B cell (primary cell): ENCODE results near the gene LMX1B. TPM values are rescaled to one million over a fixed set of nuclear protein-coding genes. Genes with fewer than 3 reads are reported as not detected.

Experiments
- ATAC-seq: fragments of 200-7000 bp; cut with Tn5 transposase; one replicate; pipeline ENCODE4 v1.10.0; 2021; ENCODE audit warnings: low read depth, mild to moderate bottlenecking, moderate number of reproducible peaks, moderate library complexity
- CTCF ChIA-PET: fragments of 350-600 bp; sonication (Branson Sonifier 250); formaldehyde crosslinking; loops from one replicate; lab custom pipeline; 2021; ENCODE audit warnings: antibody characterized with exemption, inconsistent platforms; lab: Charles Lee
- POLR2A ChIA-PET: fragments of 350-600 bp; sonication (Branson Sonifier 250); formaldehyde crosslinking; loops from one replicate; lab custom pipeline; 2021; ENCODE audit warnings: antibody characterized with exemption; lab: Charles Lee
- DNase-seq: peaks from one replicate; pipeline ENCODE4 v3.0.0; 2013
- H2AFZ ChIP-seq: 2 replicates; pipeline ENCODE4 v1.6.1; 2012; ENCODE audit warnings: mild to moderate bottlenecking, low read depth, low read length; ENCODE audit not compliant: insufficient read depth, poor library complexity, severe bottlenecking
- H3K27ac ChIP-seq, 2 donors: 1 replicate in 1 of 2; 2 replicates in 1 of 2; pipeline ENCODE4 v1.5.1; 2012 to 2013; ENCODE audit warnings: low read length in 2 of 2, mild to moderate bottlenecking in 2 of 2, moderate library complexity in 1 of 2
- H3K27me3 ChIP-seq, 4 experiments: fragments of 200-600 bp in 1 of 4; sonication (generic) in 1 of 4; replicated peaks in 1 of 4; 1 replicate in 2 of 4; 2 replicates in 2 of 4; pipeline versions ENCODE4 v1.6.1 to v1.7.0; 2013 to 2016; ENCODE audit warnings: low read length in 3 of 4, mild to moderate bottlenecking in 2 of 4, mixed read lengths in 1 of 4, moderate library complexity in 1 of 4; ENCODE audit not compliant: insufficient read depth in 4 of 4, control insufficient read depth in 3 of 4; ENCODE audit errors: control extremely low read depth in 1 of 4
- H3K36me3 ChIP-seq, 2 experiments: replicated peaks in 1 of 2; 1 replicate in 1 of 2; 2 replicates in 1 of 2; pipeline versions ENCODE4 v1.6.1 to v1.7.1; 2013; ENCODE audit warnings: low read length in 1 of 2; ENCODE audit not compliant: insufficient read depth in 2 of 2, control insufficient read depth in 1 of 2; ENCODE audit errors: control extremely low read depth in 1 of 2, extremely low read depth in 1 of 2
- H3K4me1 ChIP-seq, 2 donors: fragments of 200-600 bp in 1 of 2; sonication (generic) in 1 of 2; 1 replicate in 1 of 2; 2 replicates in 1 of 2; pipeline versions ENCODE4 v1.5.1 to v1.6.1; 2013 to 2017; ENCODE audit warnings: low read length in 2 of 2; ENCODE audit not compliant: control insufficient read depth in 2 of 2, insufficient read depth in 2 of 2
- H3K4me2 ChIP-seq: replicated peaks from 2 replicates; pipeline ENCODE3; 2012; ENCODE audit warnings: mild to moderate bottlenecking, low read depth, low read length; ENCODE audit not compliant: poor library complexity, severe bottlenecking
- H3K4me3 ChIP-seq, 5 experiments: fragments of 200-600 bp in 1 of 5; sonication (generic) in 1 of 5; 1 replicate in 3 of 5; 2 replicates in 2 of 5; pipeline versions ENCODE4 v1.5.1 to v1.7.0; 2011 to 2016; ENCODE audit warnings: low read length in 4 of 5, mild to moderate bottlenecking in 4 of 5, low read depth in 2 of 5, control low read depth in 1 of 5, moderate library complexity in 1 of 5; ENCODE audit not compliant: insufficient read depth in 1 of 5; ENCODE audit errors: control extremely low read depth in 1 of 5, extremely low read depth in 1 of 5
- H3K79me2 ChIP-seq: fragments of 200-600 bp; sonication (generic); one replicate; pipeline ENCODE4 v1.6.0; 2016; ENCODE audit warnings: low read length; ENCODE audit not compliant: control insufficient read depth, insufficient read depth
- H3K9ac ChIP-seq: fragments of 200-600 bp; sonication (generic); 2 replicates; pipeline ENCODE4 v1.6.1; 2017; ENCODE audit warnings: mild to moderate bottlenecking, low read length, moderate library complexity
- H3K9me3 ChIP-seq, 3 donors: one replicate each; pipeline versions ENCODE4 v1.6.1 to v1.7.1; 2013; ENCODE audit warnings: low read length in 2 of 3; ENCODE audit not compliant: control insufficient read depth in 2 of 3, insufficient read depth in 1 of 3; ENCODE audit errors: control extremely low read depth in 1 of 3
- H4K20me1 ChIP-seq: 2 replicates; pipeline ENCODE4 v1.6.0; 2012; ENCODE audit warnings: mild to moderate bottlenecking, low read length; ENCODE audit not compliant: insufficient read depth, control insufficient read depth, poor library complexity, severe bottlenecking
- H3K27ac Mint-ChIP-seq: one replicate; pipeline ENCODE4 v1.8.0; 2021; ENCODE audit warnings: mixed read lengths
- H3K27me3 Mint-ChIP-seq: one replicate; pipeline ENCODE4 v1.8.0; 2021; ENCODE audit warnings: mixed read lengths
- H3K4me1 Mint-ChIP-seq: one replicate; pipeline ENCODE4 v1.8.0; 2021; ENCODE audit warnings: mixed read lengths
- H3K4me3 Mint-ChIP-seq: one replicate; pipeline ENCODE4 v1.8.0; 2021; ENCODE audit warnings: mixed read lengths
- H3K9me3 Mint-ChIP-seq: one replicate; pipeline ENCODE4 v1.8.0; 2022; ENCODE audit warnings: mixed read lengths; ENCODE audit not compliant: insufficient read depth
- EZH2 ChIP-seq: IDR thresholded peaks from 2 replicates; pipeline ENCODE4 v1.6.1; 2012; ENCODE audit warnings: borderline replicate concordance, low read depth, mild to moderate bottlenecking, moderate library complexity, low read length; ENCODE audit not compliant: insufficient read depth, poor library complexity, severe bottlenecking
- WGBS: methylation state at CpG from one replicate; pipeline ENCODE4 v1.1.5; 2013; ENCODE audit warnings: missing lambda C conversion rate; ENCODE audit not compliant: insufficient coverage; 5-methylcytosine and 5-hydroxymethylcytosine counted together
- intact Hi-C: fragments of 100-400 bp; cut with micrococcal nuclease; formaldehyde crosslinking; loops from one replicate; pipeline ENCODE4 v1.10.0; 2022
- polyA minus RNA-seq: library from RNA; depleted of rRNA, polyadenylated mRNA; stranded (reverse); fragments of >200 nt; gene quantifications from 2 replicates; pipeline ENCODE4 v1.2.3, GENCODE V29; 2012
- polyA plus RNA-seq: library from polyadenylated mRNA; depleted of rRNA; stranded (reverse); fragments of >200 nt; gene quantifications from 2 replicates; pipeline ENCODE4 v1.2.3, GENCODE V29; 2012
- total RNA-seq, 2 donors: library from RNA; stranded (reverse); fragments of 120-200 nt in 1 of 2; gene quantifications; 1 replicate in 1 of 2; 2 replicates in 1 of 2; pipeline versions ENCODE4 v1.2.3 to v1.2.4, GENCODE V29; 2013 to 2022
- TF ChIP-seq, protein P1 (sequence below): fragments of 200-600 bp; IDR thresholded peaks from one replicate; pipeline ENCODE4 v1.8.0; 2022; ENCODE audit warnings: antibody characterized with exemption, mild to moderate bottlenecking

Gene LMX1B
- total RNA-seq (not detected in 2 replicates), polyA plus RNA-seq (not detected in 2 replicates), polyA minus RNA-seq (not detected in 2 replicates)
- total RNA-seq (2013), result not detected

DNA sequence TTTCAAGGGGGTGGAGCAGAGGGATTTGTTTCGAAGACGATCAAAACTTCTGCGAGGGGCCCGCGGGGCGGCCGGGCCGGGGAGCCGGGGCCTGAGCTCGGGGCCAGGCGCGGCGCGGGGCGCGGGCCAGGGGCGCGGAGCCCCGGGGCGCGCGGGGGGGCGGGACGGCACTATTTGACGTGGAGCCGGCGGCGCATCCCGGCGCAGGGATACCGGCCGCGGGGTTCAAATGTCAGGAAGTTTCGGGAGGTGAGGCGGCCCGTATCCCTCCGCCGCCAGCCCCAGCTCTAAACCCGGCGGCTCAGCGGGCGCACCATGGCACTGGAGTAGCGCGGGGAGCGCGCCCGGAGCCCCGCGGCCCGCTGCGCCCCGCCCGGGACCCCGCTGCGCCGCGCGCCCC is at the start of gene LMX1B:
LMX1B (plus strand) TSS at position 278 of the 400 bp plus-strand sequence. CDS start 522 bp downstream, outside the sequence.
- H3K9me3 ChIP-seq, result peaks cover 0 to 28% (median 0%) of the 10 kb centered on the region in 3 donors
- H3K4me2 ChIP-seq, result peak within 1 kb of the TSS; percentile 69
- ChIA-PET POLR2A (no interaction called here), CTCF (no interaction called here)
- DNase-seq, result peak; percentile 32
- peaks cover 0 to 84% (median 53%) of the 10 kb centered on the region in 4 experiments for H3K27me3 ChIP-seq
- no peaks in the 10 kb centered on the region for H3K79me2 ChIP-seq
- Mint-ChIP-seq H3K9me3 (no peaks in the 10 kb centered on the region), H3K27ac (peak within 1 kb of the TSS; percentile 61), H3K4me1 (peaks cover 38% of the 10 kb centered on the region), H3K27me3 (peaks cover 60% of the 10 kb centered on the region), H3K4me3 (peak within 1 kb of the TSS; percentile 83)
- H3K9ac ChIP-seq, result peak within 1 kb of the TSS; percentile 14
- peak within 1 kb of the TSS; percentile 42 for H2AFZ ChIP-seq
- peaks cover 43 to 55% of the 10 kb centered on the region in 2 donors for H3K4me1 ChIP-seq
- H3K36me3 ChIP-seq, result no peaks in the 10 kb centered on the region
- WGBS, result 2% methylated on average over 58 of the region's 58 CpGs
- TF ChIP-seq, protein P1, sequence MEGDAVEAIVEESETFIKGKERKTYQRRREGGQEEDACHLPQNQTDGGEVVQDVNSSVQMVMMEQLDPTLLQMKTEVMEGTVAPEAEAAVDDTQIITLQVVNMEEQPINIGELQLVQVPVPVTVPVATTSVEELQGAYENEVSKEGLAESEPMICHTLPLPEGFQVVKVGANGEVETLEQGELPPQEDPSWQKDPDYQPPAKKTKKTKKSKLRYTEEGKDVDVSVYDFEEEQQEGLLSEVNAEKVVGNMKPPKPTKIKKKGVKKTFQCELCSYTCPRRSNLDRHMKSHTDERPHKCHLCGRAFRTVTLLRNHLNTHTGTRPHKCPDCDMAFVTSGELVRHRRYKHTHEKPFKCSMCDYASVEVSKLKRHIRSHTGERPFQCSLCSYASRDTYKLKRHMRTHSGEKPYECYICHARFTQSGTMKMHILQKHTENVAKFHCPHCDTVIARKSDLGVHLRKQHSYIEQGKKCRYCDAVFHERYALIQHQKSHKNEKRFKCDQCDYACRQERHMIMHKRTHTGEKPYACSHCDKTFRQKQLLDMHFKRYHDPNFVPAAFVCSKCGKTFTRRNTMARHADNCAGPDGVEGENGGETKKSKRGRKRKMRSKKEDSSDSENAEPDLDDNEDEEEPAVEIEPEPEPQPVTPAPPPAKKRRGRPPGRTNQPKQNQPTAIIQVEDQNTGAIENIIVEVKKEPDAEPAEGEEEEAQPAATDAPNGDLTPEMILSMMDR, result no peak
- no peak for TF ChIP-seq EZH2
- ATAC-seq, result no peak
- intact Hi-C loops, result no loop called here
- H3K27ac ChIP-seq, result no peak within 1 kb of the TSS
- no peaks in the 10 kb centered on the region for H4K20me1 ChIP-seq
- peak within 1 kb of the TSS in 3 of 5 experiments; percentile 32 to 52 (median 36) for H3K4me3 ChIP-seq

DNA sequence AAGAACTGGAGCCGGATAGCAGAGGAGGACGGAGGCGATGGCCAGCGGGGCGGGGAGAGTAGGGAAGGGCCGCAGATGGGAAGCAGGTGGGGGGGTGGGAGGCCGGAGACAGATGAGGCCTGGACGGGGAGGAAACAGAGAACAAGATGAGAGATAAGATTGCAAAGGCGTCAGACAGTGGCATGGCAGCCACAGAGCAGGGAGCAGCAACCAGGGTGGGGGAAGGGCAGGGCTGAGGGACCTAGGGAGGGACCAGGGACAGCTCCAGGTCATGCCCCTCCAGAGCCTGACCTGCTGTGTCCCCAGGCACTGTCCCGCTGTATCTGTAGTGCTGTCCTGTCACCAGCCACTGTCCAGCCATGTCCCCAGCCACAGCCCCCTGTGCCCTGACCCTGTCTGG is 49.6 kb upstream of the LMX1B start:
- ChIA-PET POLR2A (no interaction called here), CTCF (interaction anchor here (2.8 kb wide), 1 partner anchor 64 kb away, joined by 30 read pairs; no protein-coding TSS in a partner anchor)
- H3K27ac ChIP-seq, result no peak overlapping the region
- Mint-ChIP-seq H3K27me3 (peaks cover 43% of the 10 kb centered on the region), H3K27ac (no peak overlapping the region), H3K4me3 (no peak overlapping the region), H3K4me1 (no peaks in the 10 kb centered on the region), H3K9me3 (no peaks in the 10 kb centered on the region)
- WGBS, result 60% methylated on average over 10 of the region's 10 CpGs
- H3K36me3 ChIP-seq, result no peaks in the 10 kb centered on the region
- intact Hi-C loops, result loop anchor here (10.0 kb wide), 1 partner anchor 239 kb away; the partner anchor contains the start of gene MVB12B
- H2AFZ ChIP-seq, result no peak overlapping the region
- peaks cover 0 to 40% (median 11%) of the 10 kb centered on the region in 4 experiments for H3K27me3 ChIP-seq
- no peak for DNase-seq
- H3K4me1 ChIP-seq, result no peaks in the 10 kb centered on the region
- no peak overlapping the region for H3K4me2 ChIP-seq
- ATAC-seq, result no peak
- no peak overlapping the region for H3K9ac ChIP-seq
- no peaks in the 10 kb centered on the region for H4K20me1 ChIP-seq
- no peak overlapping the region for H3K4me3 ChIP-seq
- no peaks in the 10 kb centered on the region for H3K79me2 ChIP-seq
- H3K9me3 ChIP-seq, result no peaks in the 10 kb centered on the region
- TF ChIP-seq EZH2, result no peak
- TF ChIP-seq, protein P1, result no peak
